ENCODE data around the gene TYMP.
"Not testable (repeated sequence)": the region's sequence is repeated elsewhere in the genome, so short reads cannot be mapped to it uniquely, and the experiment has no call there.

The TYMP gene

GRCh38 chr22:50537765-50538164 is 8.0 kb upstream of the TYMP start:
- DNase-seq, result no peak

GRCh38 chr22:50536226-50536625 is 6.4 kb upstream of the TYMP start:
- DNase-seq, result no peak

GRCh38 chr22:50535113-50535512 is 5.3 kb upstream of the TYMP start:
- DNase-seq, result no peak

GRCh38 chr22:50533856-50534711 is 4.3 kb upstream of the TYMP start:
- not testable (repeated sequence) for DNase-seq

GRCh38 chr22:50532824-50533796 is 3.3 kb upstream of the TYMP start:
- DNase-seq, result no peak

GRCh38 chr22:50531962-50532674 is 2.3 kb upstream of the TYMP start:
- DNase-seq, result no peak

GRCh38 chr22:50531546-50531961 is 1.7 kb upstream of the TYMP start:
- no peak for DNase-seq

GRCh38 chr22:50530877-50531545 is 1.2 kb upstream of the TYMP start:
- DNase-seq, result no peak

GRCh38 chr22:50530580-50530876 is 716 bp upstream of the TYMP start:
- no peak for DNase-seq

GRCh38 chr22:50529416-50529896 is 356 bp downstream of the TYMP start:
- no peak for DNase-seq

- DNase-seq, result no peak
Observed at GRCh38 chr22:50528682-50529415, 963 bp downstream of the TYMP start.

- DNase-seq, result no peak
Observed at GRCh38 chr22:50527921-50528681, 1.7 kb downstream of the TYMP start.

- DNase-seq, result no peak
Observed at GRCh38 chr22:50526834-50527801, 2.7 kb downstream of the TYMP start.

GRCh38 chr22:50526108-50526833 is 3.5 kb downstream of the TYMP start:
- DNase-seq, result peak; percentile 33

- DNase-seq, result no peak
Observed at GRCh38 chr22:50525858-50526107, 4.0 kb downstream of the TYMP start.

- peak; percentile 83 for DNase-seq
Observed at GRCh38 chr22:50525104-50525857, 4.5 kb downstream of the TYMP start, which contains the start of gene SCO2. Gene SCO2, minus strand, starts transcription at chr22:50525598. Its CDS starts 1,187 bp downstream, at chr22:50524411.

- no peak for DNase-seq
Observed at GRCh38 chr22:50524676-50525103, 5.1 kb downstream of the TYMP start.

Data from DMS 273 treated with DMSO at 0.1 percent for 48 hours (cell line).